Nasal cavity respiratory epithelium epithelial cell of viscerocranial mucosa (primary cell): ENCODE data around the gene DDI1. TPM values are rescaled to one million over a fixed set of nuclear protein-coding genes. Genes with fewer than 3 reads are reported as not detected.

Experiments
- total RNA-seq: library from RNA; depleted of rRNA; stranded (reverse); fragments of >200 nt; gene quantifications from 2 replicates; pipeline ENCODE4 v1.2.3, GENCODE V29; 2014

DDI1 gene
- total RNA-seq: not detected in 2 replicates

DNA sequence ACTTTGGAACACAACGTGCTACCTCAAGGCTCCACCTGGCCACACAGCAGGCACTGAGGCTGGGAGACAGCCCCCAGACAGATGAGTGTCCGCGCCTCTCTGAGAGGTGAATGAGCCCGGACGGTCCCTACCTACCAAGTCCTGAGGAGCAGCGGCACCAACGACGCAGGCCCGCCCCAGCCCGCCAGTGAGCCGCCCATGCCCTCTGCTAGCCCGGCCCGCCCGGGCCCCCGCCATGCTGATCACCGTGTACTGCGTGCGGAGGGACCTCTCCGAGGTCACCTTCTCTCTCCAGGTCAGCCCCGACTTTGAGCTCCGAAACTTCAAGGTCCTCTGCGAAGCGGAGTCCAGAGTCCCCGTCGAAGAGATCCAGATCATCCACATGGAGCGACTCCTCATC, at the start of gene DDI1:
Gene DDI1 (plus strand): TSS at position 53 of the 400 bp plus-strand sequence. CDS start 183 bp downstream, at position 236.

Other genes starting within 250 kb of the DDI1 start
- gene PDGFD, start 127.5 kb downstream of the DDI1 start, total RNA-seq: under 0.01 and 0.71 TPM in 2 replicates